HCT116 (cell line): ENCODE measurements around the gene HBB. TPM values are rescaled to one million over a fixed set of nuclear protein-coding genes. Genes with fewer than 3 reads are reported as not detected.

Experiments
- ATAC-seq: fragments of 200-7000 bp; cut with Tn5 transposase; 2 replicates; pipeline ENCODE4 v1.9.1; 2020; ENCODE audit warnings: mild to moderate bottlenecking, moderate library complexity
- BruUV-seq: library from RNA; stranded (reverse); fragments of 400-500 nt; replicated peaks from 2 replicates; lab custom pipeline; 2021; lab: Mats Ljungman, UMichigan
- CTCF ChIA-PET: fragments of 300-600 bp; sonication (Branson Sonifier 250); formaldehyde crosslinking; loops from one replicate; lab custom pipeline; 2021; ENCODE audit warnings: antibody characterized with exemption; lab: Charles Lee
- POLR2A ChIA-PET: fragments of 300-600, 350-600 bp; sonication (Branson Sonifier 250); formaldehyde crosslinking; loops from one replicate; lab custom pipeline; 2021; ENCODE audit warnings: antibody characterized with exemption; lab: Charles Lee
- RAD21 ChIA-PET, 2 experiments: fragments of 300-600 bp; sonication (Branson Sonifier 250); formaldehyde crosslinking; loops; one replicate each; lab custom pipeline; 2023; ENCODE audit warnings: low total read pairs in 2 of 2; ENCODE audit not compliant: uncharacterized antibody in 2 of 2, unreplicated experiment in 2 of 2, low non-redundant PET in 1 of 2; lab: Charles Lee
- DNase-seq: peaks from one replicate; pipeline ENCODE4 v3.0.0-alpha.2; 2010; ENCODE audit warnings: low read depth, low spot score
- H2AFZ ChIP-seq: fragments of 200-600 bp; shearing (Covaris generic), sonication (generic); 2 replicates; pipeline ENCODE4 v1.6.1; 2017; ENCODE audit warnings: low read depth, mixed run types, mixed read lengths, antibody characterized with exemption, low read length; ENCODE audit not compliant: poor library complexity, severe bottlenecking
- H3K27ac ChIP-seq: 2 replicates; pipeline ENCODE4 v1.5.1; 2012; ENCODE audit warnings: low read depth, low read length
- H3K27me3 ChIP-seq: fragments of 200-600 bp; sonication (generic); 2 replicates; pipeline ENCODE4 v1.6.1; 2016; ENCODE audit warnings: mixed run types, low read length, mixed read lengths; ENCODE audit not compliant: insufficient read depth
- H3K36me3 ChIP-seq, 2 experiments: fragments of 200-500 bp in 1 of 2; fragments of 200-600 bp in 1 of 2; sonication (Bioruptor generic) in 1 of 2; sonication (generic) in 1 of 2; 2 replicates each; pipeline versions ENCODE4 v1.5.1 to v1.6.1; 2014 to 2016; ENCODE audit warnings: low read length in 2 of 2, inconsistent platforms in 1 of 2, mixed read lengths in 1 of 2, mixed run types in 1 of 2; ENCODE audit not compliant: insufficient read depth in 2 of 2, control insufficient read depth in 1 of 2
- H3K4me1 ChIP-seq, 2 experiments: fragments of 200-600 bp in 1 of 2; sonication (generic) in 1 of 2; 2 replicates each; pipeline versions ENCODE4 v1.5.1 to v1.6.1; 2012 to 2017; ENCODE audit warnings: low read length in 2 of 2, inconsistent platforms in 1 of 2, mild to moderate bottlenecking in 1 of 2, mixed read lengths in 1 of 2, mixed run types in 1 of 2, moderate library complexity in 1 of 2; ENCODE audit not compliant: insufficient read depth in 2 of 2, control insufficient read depth in 1 of 2
- H3K4me2 ChIP-seq: fragments of 200-600 bp; sonication (generic); 2 replicates; pipeline ENCODE4 v1.6.1; 2017; ENCODE audit warnings: mixed run types, low read length, mixed read lengths
- H3K4me3 ChIP-seq, 2 experiments: fragments of 200-600 bp in 1 of 2; sonication (generic) in 1 of 2; replicated peaks in 1 of 2; 2 replicates each; pipeline ENCODE4 v1.5.1; 2011 to 2016; ENCODE audit warnings: low read length in 2 of 2, control low read depth in 1 of 2, low read depth in 1 of 2, mild to moderate bottlenecking in 1 of 2, mixed read lengths in 1 of 2, mixed run types in 1 of 2
- H3K79me2 ChIP-seq: fragments of 200-600 bp; sonication (generic); 2 replicates; pipeline ENCODE4 v1.6.1; 2017; ENCODE audit warnings: mild to moderate bottlenecking, mixed run types, low read length, moderate library complexity, mixed read lengths; ENCODE audit not compliant: insufficient read depth
- H3K9ac ChIP-seq: fragments of 200-600 bp; sonication (generic); 2 replicates; pipeline ENCODE4 v1.6.1; 2016; ENCODE audit warnings: low read length, mixed read lengths
- H3K9me2 ChIP-seq: fragments of 200-600 bp; sonication (generic), shearing (Covaris generic); 2 replicates; pipeline ENCODE4 v1.6.1; 2017; ENCODE audit warnings: mixed run types, mild to moderate bottlenecking, moderate library complexity; ENCODE audit not compliant: insufficient read depth
- H3K9me3 ChIP-seq, 2 experiments: fragments of 200-500 bp in 1 of 2; fragments of 200-600 bp in 1 of 2; sonication (Bioruptor generic) in 1 of 2; sonication (generic) in 1 of 2; 2 replicates each; pipeline ENCODE4 v1.6.1; 2014 to 2017; ENCODE audit warnings: low read length in 2 of 2, mixed read lengths in 2 of 2, inconsistent platforms in 1 of 2, low read depth in 1 of 2, mild to moderate bottlenecking in 1 of 2, mixed run types in 1 of 2, moderate library complexity in 1 of 2; ENCODE audit not compliant: control insufficient read depth in 1 of 2, insufficient read depth in 1 of 2
- H4K20me1 ChIP-seq: fragments of 200-600 bp; sonication (generic), shearing (Covaris generic); 2 replicates; pipeline ENCODE4 v1.6.1; 2017; ENCODE audit warnings: mixed run types, mild to moderate bottlenecking, moderate library complexity; ENCODE audit not compliant: insufficient read depth
- CBX3 ChIP-seq: IDR thresholded peaks from 2 replicates; pipeline ENCODE4 v1.6.1; 2012; ENCODE audit warnings: low read depth
- CTCF ChIP-seq, 3 experiments: fragments of 200-600 bp in 1 of 3; sonication (generic) in 1 of 3; IDR thresholded peaks in 2 of 3; conservative IDR thresholded peaks in 1 of 3; 2 replicates each; pipeline ENCODE4 v1.5.1; 2012 to 2017; ENCODE audit warnings: low read depth in 2 of 3, low read length in 2 of 3, antibody characterized with exemption in 1 of 3, borderline replicate concordance in 1 of 3, control low read depth in 1 of 3, mild to moderate bottlenecking in 1 of 3, mixed read lengths in 1 of 3, mixed run types in 1 of 3, moderate library complexity in 1 of 3; ENCODE audit not compliant: insufficient read depth in 1 of 3
- EGR1 ChIP-seq: IDR thresholded peaks from 2 replicates; pipeline ENCODE4 v1.6.1; 2012; ENCODE audit warnings: low read depth
- ELF1 ChIP-seq: IDR thresholded peaks from 2 replicates; pipeline ENCODE4 v1.6.1; 2012; ENCODE audit warnings: low read depth, borderline replicate concordance
- EZH2 ChIP-seq: fragments of 200-600 bp; sonication (generic); IDR thresholded peaks from 2 replicates; pipeline ENCODE4 v1.6.1; 2017; ENCODE audit warnings: antibody characterized with exemption, mixed run types
- FOSL1 ChIP-seq: IDR thresholded peaks from 2 replicates; pipeline ENCODE4 v1.6.1; 2012; ENCODE audit warnings: low read depth
- JUND ChIP-seq: IDR thresholded peaks from 2 replicates; pipeline ENCODE4 v1.6.1; 2012
- MAX ChIP-seq: IDR thresholded peaks from 2 replicates; pipeline ENCODE4 v1.6.1; 2012
- POLR2A ChIP-seq: IDR thresholded peaks from 2 replicates; pipeline ENCODE4 v1.7.0; 2011; ENCODE audit warnings: borderline replicate concordance; ENCODE audit not compliant: insufficient read depth, insufficient read length; ENCODE audit errors: extremely low read depth
- POLR2AphosphoS5 ChIP-seq: IDR thresholded peaks from 2 replicates; pipeline ENCODE4 v1.6.1; 2011; ENCODE audit warnings: mild to moderate bottlenecking, low read depth, low read length, moderate library complexity
- SIN3A ChIP-seq: IDR thresholded peaks from 2 replicates; pipeline ENCODE4 v1.6.1; 2012; ENCODE audit warnings: low read depth
- SP1 ChIP-seq: IDR thresholded peaks from 2 replicates; pipeline ENCODE4 v1.6.1; 2012; ENCODE audit warnings: low read depth
- SRF ChIP-seq: IDR thresholded peaks from 2 replicates; pipeline ENCODE4 v1.6.1; 2012; ENCODE audit warnings: low read depth
- TCF7L2 ChIP-seq: IDR thresholded peaks from 2 replicates; pipeline ENCODE4 v1.7.0; 2011; ENCODE audit warnings: borderline replicate concordance, inconsistent platforms; ENCODE audit not compliant: insufficient read depth, insufficient read length; ENCODE audit errors: extremely low read depth
- ZBTB33 ChIP-seq: IDR thresholded peaks from 2 replicates; pipeline ENCODE4 v1.6.1; 2011; ENCODE audit warnings: mild to moderate bottlenecking, low read length, moderate library complexity; ENCODE audit not compliant: insufficient replicate concordance; ENCODE audit errors: extremely low read depth
- ZFX ChIP-seq: fragments of 450-650 bp; IDR thresholded peaks from 2 replicates; pipeline ENCODE4 v1.6.1; 2017
- intact Hi-C: fragments of 100-400 bp; cut with micrococcal nuclease; formaldehyde crosslinking; loops from 2 replicates; pipeline ENCODE4 v1.10.0; 2022
- total RNA-seq: library from RNA; stranded (reverse); gene quantifications from one replicate; pipeline ENCODE4 v1.2.1, GENCODE V29; 2021; ENCODE audit not compliant: unreplicated experiment

Gene HBB
- total RNA-seq, 1 experiment from 2014 or later, result not detected

- H3K4me3 ChIP-seq, result no peak overlapping the region
- intact Hi-C loops, result no loop called here
- ChIA-PET CTCF (interaction anchor here (1.2 kb wide), 1 partner anchor 73 kb away, joined by 3 read pairs; no protein-coding TSS in a partner anchor), RAD21 (no interaction called here), POLR2A (interaction anchor here (0.7 kb wide), 1 partner anchor 9 kb away, joined by 3 read pairs; no protein-coding TSS in a partner anchor)
- H3K4me1 ChIP-seq, result no peaks in the 10 kb centered on the region
- H4K20me1 ChIP-seq, result no peaks in the 10 kb centered on the region
- H3K9me3 ChIP-seq, result no peaks in the 10 kb centered on the region
- ATAC-seq (no peak), DNase-seq (no peak)
- no peak overlapping the region for H3K27ac ChIP-seq
- H3K4me2 ChIP-seq, result no peak overlapping the region
- H3K36me3 ChIP-seq, result no peaks in the 10 kb centered on the region
- no peaks in the 10 kb centered on the region for H3K79me2 ChIP-seq
- H3K9me2 ChIP-seq, result no peaks in the 10 kb centered on the region
- H2AFZ ChIP-seq, result no peak overlapping the region
- H3K27me3 ChIP-seq, result peaks cover 44% of the 10 kb centered on the region
- no peak for TF ChIP-seq EGR1
- no peak for TF ChIP-seq SIN3A
- TF ChIP-seq JUND, result no peak
- no peak for TF ChIP-seq CBX3
- TF ChIP-seq POLR2AphosphoS5, result no peak
- TF ChIP-seq, all 23 proteins: peak for 0
- BruUV-seq, result no TSS peak
- no peak overlapping the region for H3K9ac ChIP-seq
Measured at GRCh38 chr11:5198285-5198684, 28.6 kb downstream of the HBB start.

GRCh38 chr11:5197536-5197935 lies 29.3 kb downstream of the HBB start:
- no peaks in the 10 kb centered on the region for H3K79me2 ChIP-seq
- H3K4me1 ChIP-seq, result no peaks in the 10 kb centered on the region
- no peak for ATAC-seq
- no peak overlapping the region for H3K27ac ChIP-seq
- no peak overlapping the region for H3K4me2 ChIP-seq
- H3K4me3 ChIP-seq, result no peak overlapping the region
- H3K9me3 ChIP-seq, result no peaks in the 10 kb centered on the region
- ChIA-PET CTCF (no interaction called here), POLR2A (interaction anchor here (0.7 kb wide), 1 partner anchor 10 kb away, joined by 3 read pairs; no protein-coding TSS in a partner anchor), RAD21 (no interaction called here)
- TF ChIP-seq MAX, result no peak
- no peak for TF ChIP-seq ZBTB33
- no peak for TF ChIP-seq SRF
- no peak for TF ChIP-seq EGR1
- no peak for TF ChIP-seq TCF7L2
- TF ChIP-seq EZH2, result no peak
- TF ChIP-seq ELF1, result no peak
- TF ChIP-seq ZFX, result no peak
- TF ChIP-seq SP1, result no peak
- TF ChIP-seq CTCF (IDR thresholded peaks at IDR 0.05 in 2 of 3, conservative IDR thresholded peaks at IDR 0.05 in 1 of 3; ENCODE audit: borderline replicate concordance in 1 of 3, insufficient read depth in 1 of 3, low read depth in 2 of 3, low read length in 2 of 3), result no peak
- TF ChIP-seq FOSL1, result no peak
- no peak for TF ChIP-seq POLR2A
- no TSS peak for BruUV-seq
- no peak overlapping the region for H2AFZ ChIP-seq
- DNase-seq, result no peak
- no peak overlapping the region for H3K9ac ChIP-seq
- intact Hi-C loops, result no loop called here
- no peaks in the 10 kb centered on the region for H4K20me1 ChIP-seq
- peaks cover 37% of the 10 kb centered on the region for H3K27me3 ChIP-seq
- no peaks in the 10 kb centered on the region for H3K36me3 ChIP-seq
- H3K9me2 ChIP-seq, result no peaks in the 10 kb centered on the region
